GM15510 (cell line): ENCODE data around the gene MIPOL1.

Source experiments
- POLR2A ChIP-seq: IDR thresholded peaks from 3 replicates; pipeline ENCODE4 v1.6.1; 2011; ENCODE audit warnings: borderline replicate concordance; ENCODE audit not compliant: insufficient read length; ENCODE audit errors: extremely low read depth

The MIPOL1 gene

DNA sequence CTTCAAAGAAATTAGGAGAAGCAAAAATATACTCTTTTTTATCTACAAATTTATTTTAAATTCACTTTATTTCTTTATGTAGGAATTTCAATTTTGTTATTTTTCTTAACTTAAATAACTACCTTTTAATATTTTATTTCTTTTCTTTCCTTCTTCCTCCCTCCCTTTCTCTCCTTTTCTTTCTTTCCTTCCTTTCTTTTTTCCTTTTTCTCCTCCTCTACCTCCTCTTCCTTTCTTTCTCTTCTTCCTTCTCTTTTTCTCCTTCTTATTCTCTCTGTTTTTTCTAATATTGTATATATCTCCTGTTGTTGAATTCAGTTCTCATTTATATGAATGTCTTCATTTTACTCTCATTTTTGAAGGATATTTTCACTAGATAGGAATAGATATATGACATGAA, 127.6 kb downstream of the MIPOL1 start:
- no peak for TF ChIP-seq POLR2A

DNA sequence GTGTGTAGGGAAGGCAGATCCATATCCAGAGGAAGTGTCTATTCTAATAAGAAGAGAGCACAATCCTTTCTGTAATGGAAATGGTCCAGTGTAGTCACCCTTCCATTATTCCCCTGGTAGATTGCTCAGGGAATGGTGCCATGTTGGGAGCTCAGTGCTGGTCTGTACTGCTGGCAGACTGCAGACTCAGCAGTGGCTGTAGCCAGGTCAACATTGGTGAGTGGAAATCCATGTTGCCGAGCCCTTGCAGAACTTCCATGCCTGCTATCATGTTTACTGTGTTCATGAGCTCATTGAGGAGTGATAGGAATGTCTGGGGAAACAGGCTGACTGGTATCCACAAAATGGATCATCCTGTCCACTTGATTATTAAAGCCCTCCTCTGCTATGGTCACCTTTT, 128.7 kb downstream of the MIPOL1 start:
- no peak for TF ChIP-seq POLR2A

DNA sequence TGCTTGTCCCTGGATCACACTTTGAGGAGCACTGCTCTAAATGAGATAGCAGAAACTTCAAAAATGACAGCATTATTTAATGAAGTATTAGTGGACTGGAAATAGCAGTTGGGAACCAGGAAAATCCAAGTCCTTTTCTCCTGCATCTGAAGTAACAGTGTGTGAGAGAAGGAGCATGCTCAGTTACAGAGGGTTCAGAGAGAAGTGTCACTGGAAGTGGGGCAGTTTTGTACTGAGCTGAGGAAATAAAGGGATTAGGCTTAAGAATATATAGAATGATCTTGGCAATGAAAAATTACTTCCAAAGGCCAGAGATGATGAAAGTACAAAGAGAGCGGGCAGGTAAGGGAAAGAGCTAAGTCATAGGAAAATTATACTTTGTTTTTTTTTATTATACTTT, 130.9 kb downstream of the MIPOL1 start:
- TF ChIP-seq POLR2A: no peak

DNA sequence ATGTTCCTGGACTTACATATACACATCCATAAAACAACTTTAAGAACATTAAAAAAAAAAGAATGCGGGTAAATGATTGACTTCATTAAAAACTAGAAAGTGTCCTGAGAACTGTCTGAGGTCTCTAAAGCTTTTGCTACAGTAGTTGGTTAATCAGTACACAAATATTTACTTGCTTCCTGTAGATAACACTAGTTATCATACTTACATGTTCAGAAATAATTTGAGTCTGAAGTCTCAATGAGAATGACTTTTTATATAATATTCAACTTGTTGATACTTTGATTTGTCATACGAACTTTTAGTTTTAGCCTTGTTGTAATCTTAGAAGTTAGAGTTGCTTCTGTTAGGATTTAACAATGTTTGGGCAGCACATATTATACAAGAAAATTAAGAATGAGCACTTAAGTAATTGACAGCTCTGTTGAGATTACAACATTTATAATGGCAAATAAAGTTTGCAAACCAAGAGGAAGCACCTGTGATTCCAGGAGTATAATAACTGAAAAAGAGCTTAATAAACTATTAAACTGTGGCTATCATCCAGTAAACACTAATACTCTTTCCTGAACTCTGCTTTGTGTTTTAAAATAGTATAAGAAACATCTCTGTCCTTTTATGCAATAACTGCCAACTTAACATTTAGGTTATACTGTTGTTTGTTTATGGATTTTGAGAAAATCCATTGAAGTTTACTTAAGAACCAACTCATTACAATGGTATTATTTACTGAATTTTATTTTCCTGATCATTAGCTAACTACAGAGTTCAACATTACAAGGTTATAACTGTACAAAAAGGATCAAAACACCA, 131.7 kb downstream of the MIPOL1 start:
- no peak for TF ChIP-seq POLR2A

DNA sequence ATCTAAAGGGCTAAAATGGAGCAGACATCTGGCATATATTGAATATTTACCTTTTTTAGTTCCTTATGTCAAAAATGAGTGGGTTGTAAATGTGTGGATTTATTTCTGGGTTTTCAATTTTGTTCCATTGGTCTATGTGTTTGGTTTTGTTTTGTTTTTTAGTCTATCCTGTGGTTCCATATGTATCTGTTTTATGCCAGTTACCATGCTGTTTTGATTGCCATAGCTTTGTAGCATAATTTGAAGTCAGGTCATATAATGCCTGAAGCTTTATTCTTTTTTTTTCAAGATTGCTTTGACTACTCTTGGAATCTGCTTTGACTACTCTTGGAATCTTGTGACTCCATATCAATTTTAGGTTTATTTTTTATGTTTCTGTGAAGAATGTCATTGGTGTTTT, 133.2 kb downstream of the MIPOL1 start:
- TF ChIP-seq POLR2A: no peak

DNA sequence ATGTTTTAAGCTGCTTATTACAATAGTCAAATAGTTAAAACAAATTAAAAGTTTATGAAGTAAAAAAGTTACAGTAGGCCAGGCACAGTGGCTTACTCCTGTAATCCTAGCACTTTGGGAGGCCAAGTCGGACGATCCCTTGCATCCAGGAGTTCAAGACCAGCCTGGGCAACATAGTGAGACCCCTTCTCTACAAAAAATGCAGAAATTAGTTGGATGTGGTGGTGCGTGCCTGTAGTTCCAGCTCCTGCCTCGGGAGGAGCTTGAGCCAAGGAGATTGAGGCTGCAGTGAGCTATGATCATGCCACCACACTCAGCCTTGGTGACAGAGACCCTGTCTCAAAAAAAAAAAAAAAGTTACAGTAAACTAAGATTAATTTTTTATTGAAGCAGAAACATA, 142.6 kb downstream of the MIPOL1 start:
- no peak for TF ChIP-seq POLR2A

DNA sequence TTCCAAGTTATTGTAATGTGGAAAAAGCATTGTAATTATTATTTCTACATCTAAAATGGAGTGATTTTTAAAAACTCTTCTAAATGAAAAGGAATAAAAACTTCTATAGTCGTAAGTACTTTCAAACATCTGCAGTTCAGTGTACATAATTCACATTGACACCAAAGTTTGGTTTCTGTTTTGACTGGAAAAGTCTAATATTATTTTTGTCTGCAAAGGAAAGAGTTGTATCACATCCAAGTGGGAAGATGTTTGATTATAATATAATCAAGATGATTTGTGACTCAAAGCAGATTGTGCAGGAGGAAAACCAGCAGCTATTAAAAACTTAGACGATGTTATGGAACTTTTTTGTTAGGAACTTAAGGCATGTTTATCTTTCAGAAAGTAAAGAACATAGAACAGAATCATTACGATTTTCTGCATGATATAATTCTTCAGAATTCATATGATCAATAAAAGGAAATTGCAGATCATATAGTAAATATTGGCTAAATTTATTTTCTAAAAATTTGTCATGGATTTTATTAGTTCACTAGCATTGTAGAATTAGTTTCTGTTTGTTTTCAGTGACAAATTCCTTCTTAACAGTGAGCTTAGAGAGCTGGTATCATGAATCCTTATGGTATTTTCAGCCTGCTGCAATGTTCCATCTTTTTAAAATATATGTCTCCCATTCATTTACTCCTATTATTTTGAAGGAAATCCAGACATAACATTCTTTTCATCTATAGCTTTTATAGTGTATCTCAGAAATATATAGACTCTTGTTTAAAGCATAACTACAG, 145.8 kb downstream of the MIPOL1 start:
- TF ChIP-seq POLR2A: no peak

DNA sequence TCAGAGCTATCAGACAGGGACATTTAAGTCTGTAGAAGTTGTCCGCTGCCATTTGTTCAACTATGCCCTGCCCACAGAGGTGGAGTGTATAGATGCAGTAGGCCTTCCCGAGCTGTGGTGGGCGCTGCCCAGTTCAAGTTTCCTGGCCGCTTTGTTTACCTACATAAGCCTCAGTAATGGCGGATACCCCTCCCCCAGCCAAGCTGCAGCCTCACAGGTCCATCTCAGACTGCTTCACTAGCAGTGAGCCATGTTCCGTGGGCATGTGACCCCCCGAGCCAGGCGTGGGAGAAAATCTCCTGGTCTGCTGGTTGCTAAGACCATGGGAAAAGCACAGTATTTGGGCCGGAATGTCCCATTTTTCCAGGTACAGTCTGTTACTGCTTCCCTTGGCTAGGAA, 165.9 kb downstream of the MIPOL1 start:
- TF ChIP-seq POLR2A: no peak

DNA sequence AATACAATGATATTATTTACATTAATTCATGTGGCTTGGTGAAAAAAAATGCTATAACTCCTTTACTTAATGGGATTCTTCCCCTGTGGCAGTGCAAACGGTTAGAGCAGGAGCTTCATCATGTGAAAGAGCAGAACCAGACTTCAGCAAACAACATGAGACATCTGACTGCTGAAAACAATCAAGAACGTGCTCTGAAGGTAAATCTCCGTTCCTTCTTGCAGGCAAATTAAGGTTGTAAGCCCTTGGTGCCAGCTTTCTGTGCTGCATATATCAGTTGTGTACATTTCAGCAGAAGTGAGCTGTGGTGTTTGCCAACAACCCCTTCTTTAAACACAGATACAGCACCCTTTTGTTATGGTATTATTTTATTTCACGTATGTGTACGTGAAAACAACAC, 171.7 kb downstream of the MIPOL1 start:
- no peak for TF ChIP-seq POLR2A

DNA sequence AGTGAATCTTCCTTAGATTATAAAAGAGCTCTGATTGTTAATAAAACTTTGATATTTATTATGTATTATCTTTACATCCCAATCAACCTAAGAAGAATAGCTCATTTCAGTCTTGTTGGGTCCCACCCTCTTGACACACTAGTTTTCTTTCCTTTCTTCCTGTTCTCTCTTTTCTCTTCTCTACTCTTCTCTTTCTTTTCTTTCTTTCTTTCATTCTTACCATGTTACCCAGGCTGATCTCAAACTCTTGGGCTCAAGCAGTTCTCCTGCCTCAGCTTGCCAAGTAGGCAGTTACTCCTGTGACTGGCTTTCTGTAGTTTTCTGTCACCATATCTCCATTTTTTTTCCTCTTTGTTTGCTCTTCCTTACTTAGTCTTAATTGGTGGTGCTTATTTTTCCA, 177.8 kb downstream of the MIPOL1 start:
- no peak for TF ChIP-seq POLR2A

DNA sequence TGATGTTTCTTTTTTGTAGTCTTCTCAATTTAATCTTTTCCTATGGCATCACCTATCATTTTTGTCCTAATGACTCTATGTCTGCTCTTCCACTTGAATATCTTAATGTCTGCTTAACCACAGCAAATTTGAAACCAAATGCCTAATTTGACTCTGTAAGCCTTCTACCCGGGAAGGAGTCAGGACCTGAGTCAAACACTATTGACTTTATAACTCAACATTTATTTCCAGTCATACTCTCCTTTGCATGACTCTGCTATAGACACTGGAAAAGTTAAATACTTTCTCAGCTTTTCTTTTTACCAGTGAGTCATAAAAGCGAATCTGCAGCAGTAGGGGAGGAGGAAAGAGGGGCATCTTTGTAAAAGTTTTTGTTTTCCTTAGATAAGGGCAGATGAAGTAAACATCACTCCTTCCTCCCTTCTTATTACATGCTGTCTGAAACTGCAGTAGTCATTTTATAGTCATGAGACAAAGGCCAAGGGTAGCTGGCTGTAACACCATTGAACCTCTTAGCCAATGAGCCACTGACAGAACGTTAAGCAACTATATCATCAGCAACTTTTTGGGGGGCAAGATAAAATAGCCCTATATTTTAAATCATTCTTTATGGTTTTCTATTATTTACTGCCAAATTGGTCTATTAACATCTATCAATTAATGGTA, 179.3 kb downstream of the MIPOL1 start:
- no peak for TF ChIP-seq POLR2A

DNA sequence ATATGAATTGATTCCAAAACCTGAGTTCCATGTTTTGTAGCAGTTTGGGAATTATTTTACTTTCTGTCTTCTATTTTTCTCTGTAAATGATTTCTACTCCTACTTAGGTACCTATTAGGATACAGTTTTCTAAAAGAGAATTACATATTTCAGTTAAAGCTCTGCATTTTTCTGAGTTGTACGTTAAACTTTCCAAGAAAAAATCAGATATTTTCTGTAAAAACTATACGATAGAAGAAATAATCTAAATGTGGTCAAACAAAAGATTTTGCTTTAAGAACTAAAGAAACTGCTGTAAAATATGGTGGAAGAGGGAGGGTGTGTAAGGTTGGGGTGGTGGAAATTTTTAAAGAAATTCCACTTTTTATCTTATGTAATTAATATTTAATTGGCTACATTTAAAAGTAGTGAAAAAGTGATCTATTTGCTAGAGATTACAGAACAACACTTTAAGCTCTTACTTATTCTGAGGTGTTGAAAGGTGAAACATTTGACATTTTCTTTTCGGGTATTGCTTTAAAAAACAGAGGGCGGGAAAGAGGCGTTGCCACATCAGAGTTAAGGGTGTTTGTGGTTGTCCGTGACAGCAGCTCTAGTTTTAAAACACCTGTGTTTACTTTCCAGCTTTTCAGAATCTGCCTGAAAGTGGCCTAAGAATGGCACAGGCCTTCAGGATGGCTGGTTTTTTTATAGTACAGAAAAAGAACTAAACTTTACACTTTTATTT, 187.3 kb downstream of the MIPOL1 start:
- TF ChIP-seq POLR2A: no peak

DNA sequence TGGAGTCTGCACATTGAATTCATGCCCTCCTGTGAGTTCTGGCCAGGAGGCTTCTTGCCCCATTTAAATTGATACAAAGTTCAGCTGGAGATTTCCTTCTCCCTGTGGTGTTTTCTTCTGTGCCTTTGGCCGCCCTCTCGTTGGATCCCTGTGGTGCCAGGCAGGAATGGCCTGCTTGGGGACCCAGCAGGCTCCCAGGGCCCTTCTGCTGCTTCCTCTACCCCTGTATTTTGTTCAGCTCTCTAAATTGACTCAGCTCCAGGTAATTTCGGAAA, 200.1 kb downstream of the MIPOL1 start:
- TF ChIP-seq POLR2A: no peak

DNA sequence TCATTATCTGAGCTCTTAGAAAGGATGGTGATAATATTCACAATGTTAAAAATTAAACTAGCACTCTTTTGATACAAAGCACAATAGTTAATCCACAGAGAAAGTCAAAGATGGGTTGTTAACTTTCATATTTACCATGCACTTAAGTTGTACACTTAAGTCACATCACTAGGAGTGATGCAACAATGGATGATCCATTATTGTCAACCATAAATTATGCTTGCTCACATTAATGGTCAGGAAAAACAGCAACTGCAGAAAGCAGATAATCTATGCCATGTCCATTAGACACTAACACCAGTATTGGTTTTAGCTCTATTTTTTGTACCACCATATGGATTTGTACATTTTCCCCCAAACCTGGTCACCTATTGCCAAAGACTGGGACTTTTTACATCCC, 201.8 kb downstream of the MIPOL1 start:
- no peak for TF ChIP-seq POLR2A

DNA sequence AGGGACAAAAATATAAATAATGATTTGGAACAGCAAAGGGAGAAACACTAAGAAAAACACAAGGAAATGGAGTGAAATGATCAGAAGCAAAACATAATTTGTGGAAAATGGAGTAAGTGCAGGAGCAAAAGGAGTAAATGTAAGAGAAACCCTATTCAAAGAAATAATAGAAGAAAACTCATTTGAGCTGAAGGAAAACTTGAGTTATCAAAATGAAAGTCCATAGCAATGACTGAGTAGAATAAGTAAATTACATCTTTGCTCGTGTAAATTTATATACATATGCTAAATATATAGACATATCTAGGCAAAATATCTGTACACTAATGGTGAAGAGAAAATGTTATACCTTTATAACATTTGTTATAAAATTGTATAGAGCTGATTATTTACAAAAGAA, 203.4 kb downstream of the MIPOL1 start:
- no peak for TF ChIP-seq POLR2A
